RKO (cell line): ENCODE results near the gene DLST.

Source experiments
- DNase-seq: peaks from one replicate; pipeline ENCODE4 v3.0.0-alpha.2; 2016; ENCODE audit warnings: low spot score

DLST gene

DNA sequence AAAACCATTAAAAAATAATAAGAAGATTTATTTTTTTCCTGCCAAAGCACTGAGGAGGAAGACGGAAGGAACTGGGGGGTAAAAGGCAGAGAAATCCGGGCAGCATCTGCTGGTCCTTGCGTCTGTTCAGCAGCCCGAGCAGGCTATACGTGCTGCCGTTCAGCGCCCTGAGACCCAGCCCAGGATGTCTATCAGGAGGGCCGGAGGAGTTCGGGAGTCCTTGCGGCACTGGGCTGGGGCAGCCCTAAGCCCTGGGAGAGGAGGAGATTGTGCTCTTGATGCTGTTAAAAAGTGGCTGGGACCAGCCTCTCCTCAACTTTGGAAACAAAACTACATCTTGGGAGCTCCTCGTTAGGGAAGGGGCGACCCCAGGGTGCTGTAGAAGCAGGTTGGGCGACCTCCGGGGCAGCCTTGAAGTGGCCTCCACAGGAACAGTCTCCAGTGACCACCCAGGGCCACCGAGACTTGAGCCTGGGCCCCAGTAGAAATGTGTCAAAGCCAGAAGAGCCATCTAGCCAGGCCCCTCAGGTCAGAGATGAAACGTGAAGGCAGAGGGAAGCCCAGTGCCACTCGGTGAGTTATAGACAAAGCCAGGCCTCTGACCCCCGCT is 59.3 kb downstream of the DLST start:
- no peak for DNase-seq

DNA sequence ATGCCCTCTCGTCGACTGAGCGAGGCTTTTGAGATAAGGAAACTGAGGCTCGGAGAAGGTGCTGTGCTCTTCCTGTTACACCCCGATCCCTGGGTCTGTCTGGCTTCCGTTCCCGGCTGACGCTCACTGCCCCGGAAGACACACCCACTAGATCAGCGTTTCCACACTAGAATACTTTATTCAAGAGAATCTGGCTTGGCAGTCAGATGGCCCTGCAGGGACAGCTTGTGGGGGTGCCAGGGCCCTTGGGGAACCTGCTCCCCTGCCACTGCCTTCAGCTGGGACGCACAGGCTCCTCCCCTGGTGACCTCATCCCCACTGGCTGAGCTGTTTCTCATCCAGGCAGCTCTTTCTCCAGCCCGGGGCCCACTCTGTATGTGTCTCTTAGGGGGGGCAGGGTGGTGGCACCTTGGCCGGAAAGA is 60.0 kb downstream of the DLST start:
- no peak for DNase-seq

GRCh38 chr14:74942181-74942580 is 60.5 kb downstream of the DLST start:
- DNase-seq, result no peak

DNA sequence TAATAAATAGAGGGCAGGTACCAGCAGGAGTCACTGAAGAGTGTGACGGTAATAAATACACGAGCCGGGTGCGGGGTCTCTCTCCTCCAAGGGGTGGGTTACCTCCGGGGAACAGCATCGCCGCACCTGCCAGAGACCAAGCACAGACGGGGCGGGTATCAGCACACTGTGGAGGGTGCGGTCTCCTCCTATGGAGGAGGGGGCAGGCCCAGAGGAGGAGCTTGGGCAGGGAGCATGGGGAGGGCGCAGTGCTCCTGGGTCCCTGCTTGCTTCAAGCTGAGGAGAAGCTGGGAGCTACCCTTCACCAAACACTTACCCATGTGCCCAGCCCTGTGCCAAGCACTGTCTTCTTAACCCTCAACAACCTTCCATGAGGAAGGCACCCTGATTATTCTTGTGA is 60.9 kb downstream of the DLST start:
- DNase-seq, result no peak

DNA sequence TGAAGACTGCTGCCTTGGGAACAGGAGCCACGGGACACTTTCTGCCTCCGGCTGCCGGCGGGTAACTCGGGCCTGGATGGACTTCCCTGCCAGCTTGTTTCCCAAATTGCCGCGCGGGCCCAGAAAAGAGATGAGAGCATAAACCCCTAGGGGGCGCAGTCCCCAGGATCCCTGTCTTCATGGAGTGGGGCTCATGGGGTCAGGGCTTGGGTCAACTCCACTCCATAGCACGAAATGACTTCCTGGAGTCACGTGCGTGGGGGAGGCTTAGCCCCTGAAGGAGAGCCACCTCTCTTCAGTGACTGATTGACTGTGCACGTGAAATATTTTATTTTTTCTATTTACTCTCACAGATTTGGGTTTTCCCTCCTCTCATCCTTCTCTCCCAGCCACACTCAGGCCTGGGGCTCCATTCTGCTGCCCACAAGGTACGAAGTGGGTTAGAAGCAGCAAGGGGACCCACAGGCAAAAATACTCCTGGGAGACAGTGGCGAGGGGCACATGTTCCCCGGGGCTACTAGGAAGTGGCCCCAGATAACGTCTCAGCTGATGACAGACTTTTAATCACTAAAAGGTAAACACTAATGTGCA is 63.6 kb downstream of the DLST start:
- no peak for DNase-seq

- DNase-seq, result peak; percentile 67
Observed at GRCh38 chr14:74945852-74946658, 64.3 kb downstream of the DLST start.

DNA sequence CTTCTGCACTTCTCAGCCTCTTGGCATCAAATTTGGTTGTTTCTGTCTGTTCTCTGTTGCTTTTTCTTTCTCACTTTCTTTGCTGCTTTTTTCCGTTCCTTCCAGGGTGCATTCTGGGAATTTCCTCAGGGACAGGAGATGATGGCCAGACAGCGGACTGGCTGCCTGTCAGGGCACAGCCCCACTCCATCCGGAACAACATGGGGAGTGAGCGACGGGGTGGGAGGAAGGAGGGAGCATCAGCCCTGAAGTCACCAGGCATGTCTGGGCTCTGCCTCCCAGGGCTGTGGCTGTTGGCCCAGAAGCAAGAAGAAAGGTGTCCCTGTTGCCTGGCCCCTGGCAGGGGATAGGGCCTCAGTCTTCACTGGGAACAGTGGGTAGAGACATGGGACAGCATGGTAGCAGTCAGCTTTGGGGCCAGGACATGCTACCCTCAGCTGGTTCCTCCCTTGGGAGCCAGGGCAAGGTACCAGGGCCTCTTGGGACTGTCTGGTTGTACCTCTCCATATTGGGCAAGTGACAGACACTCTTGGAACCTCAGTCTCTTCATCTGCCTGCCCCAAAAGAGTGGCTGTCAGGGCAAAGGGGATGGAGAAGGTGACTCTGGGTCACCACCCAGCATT is 65.1 kb downstream of the DLST start:
- DNase-seq, result no peak

DNA sequence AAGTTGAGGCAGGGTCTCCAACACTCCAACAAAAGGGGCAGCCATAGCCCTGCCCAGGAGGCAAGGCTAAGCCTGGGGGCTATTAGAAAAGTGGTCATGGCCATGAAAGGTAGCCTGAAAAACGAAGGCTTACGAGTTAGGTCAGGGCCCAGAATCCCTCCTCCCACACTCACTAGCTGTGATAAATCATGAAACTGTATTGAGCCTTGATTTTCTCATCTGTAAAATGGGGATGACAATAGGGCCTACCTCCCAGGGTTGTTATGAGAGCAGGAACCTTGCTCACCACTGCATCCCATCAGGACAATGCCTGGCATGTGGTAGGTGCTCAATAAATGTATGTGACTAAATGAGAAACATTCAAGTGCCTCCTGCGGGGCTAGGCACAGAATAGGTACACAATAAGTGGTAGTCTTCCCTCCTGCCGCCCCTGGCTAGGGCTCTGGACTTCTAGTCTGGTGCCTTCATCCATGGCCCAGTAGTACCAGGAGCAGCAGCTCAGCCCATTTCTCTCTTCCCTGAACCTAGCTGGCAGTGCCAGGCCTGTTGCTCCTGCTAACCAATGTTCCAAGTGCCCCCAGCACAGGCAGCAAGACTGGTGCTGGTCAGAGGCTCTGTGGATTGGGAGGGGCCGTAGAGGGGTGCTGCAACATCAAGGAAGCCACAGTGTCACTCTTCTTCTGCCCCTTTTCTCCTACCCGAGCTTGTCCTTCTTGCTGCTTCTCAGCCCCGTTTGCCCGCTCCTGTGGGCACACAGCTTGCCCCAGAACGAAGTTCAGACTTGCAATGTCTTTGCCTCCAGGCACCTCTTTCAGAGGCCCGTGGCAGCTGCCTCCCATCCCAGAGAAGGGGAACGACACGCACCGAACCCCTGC is 65.9 kb downstream of the DLST start:
- DNase-seq, result no peak

DNA sequence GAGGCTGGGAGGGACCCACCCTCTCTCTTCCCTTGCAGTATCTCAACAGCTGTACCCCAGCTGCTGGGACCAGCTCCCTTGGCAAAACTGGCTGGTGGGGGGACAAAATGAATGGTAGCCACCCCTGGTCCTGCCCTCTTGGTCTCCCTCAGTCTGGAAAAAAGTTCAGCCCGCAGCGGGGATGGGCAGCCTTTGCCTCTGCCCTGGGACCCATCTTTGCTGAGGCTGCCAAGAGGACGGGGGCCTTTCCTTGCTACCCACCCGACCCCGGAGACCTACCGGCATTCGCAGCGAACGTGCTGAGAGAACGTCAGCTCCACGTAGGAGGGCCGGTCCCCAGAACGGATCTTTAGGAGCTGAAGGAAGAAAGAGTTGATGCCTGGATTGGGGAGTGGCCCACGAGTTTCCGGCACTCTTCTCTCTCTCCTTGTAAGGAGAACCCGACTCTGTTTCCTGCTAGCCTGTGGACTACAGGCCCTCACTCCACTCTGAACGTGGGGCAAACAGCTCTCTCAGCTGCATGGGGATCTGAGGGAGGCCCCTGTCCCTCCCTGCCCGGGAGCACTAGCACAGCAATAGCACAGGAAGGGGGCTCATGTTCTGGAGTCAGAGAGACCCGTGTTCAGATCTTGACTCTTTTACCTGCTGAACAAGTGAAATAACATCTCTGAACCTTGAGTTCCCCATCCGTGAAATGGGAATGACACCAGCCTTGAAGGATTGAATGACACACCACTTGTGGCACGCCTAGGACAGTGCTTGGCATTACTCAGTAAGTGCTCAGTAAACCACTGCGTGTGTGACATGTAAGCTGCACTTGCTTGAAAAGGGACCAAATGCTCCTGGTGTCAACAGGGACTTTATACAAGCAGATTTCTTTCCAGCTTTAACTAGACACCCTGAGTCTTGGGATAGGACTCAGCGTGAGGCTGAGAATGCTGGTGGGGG is 66.8 kb downstream of the DLST start:
- DNase-seq, result no peak

GRCh38 chr14:74949191-74949601 is 67.5 kb downstream of the DLST start:
- DNase-seq, result no peak

DNA sequence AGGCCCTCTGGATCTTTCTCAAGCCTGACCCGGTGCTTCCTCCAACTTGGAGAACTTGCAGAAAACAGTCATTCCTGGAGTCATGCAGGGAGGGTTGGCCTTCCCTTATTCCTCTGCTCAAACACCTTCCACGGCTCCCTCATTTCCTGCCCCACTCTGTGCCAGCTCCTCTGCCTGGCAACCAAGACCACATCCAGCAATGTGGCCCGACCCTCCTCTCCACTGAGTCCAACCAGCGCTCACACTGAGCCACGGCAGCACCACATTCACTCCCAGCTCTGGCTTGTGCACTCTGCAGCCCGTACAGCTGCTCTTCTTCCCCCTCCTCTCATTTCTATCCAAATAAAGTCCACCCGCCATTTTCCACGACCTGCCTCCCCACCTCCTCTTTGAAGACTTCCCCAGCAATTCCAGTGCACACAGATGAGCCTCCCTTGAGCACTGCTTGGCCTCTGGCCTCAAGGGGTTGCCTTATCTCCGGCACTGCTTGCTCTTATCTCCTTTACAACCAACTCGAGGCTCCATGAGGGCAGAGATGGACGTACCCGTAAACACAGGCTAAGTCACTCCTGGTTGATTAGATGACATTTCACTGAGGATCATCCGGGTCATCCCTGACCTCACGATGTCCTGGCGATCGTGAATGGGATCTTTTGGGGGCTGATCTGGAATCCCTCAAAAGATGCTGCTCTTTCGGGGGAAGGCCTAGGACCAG is 68.3 kb downstream of the DLST start:
- DNase-seq, result no peak

DNA sequence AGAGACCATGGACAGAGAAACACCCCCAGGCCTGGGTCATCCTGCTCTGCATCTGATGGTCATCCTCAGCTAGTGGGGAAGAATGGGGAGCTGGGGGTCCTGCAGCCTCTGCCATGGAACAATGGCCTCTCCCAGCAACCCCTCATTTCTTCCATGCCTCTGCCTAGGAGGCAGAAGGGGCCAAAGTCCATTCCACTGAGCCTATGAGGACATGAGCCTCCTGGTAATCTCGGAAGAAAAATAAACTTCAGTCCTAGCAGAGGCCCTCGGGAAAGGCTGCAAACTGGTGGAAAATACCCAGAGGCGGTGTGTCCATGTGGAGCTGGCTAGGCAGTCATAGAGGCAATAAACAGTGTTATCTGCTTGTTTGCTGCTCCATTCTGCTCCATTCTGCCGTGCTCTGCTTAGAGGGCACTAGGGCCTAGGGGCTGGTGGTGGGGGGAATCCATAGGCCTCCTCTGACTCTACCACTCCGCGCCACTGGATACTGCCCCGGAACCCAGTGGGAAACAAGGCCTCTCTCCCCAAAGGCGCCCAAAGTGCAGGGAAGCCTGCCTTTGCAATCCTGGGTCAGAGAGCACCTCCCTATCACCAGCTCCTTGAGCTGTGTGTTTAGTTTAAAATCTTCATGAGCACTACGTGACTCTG is 69.2 kb downstream of the DLST start:
- DNase-seq, result no peak

DNA sequence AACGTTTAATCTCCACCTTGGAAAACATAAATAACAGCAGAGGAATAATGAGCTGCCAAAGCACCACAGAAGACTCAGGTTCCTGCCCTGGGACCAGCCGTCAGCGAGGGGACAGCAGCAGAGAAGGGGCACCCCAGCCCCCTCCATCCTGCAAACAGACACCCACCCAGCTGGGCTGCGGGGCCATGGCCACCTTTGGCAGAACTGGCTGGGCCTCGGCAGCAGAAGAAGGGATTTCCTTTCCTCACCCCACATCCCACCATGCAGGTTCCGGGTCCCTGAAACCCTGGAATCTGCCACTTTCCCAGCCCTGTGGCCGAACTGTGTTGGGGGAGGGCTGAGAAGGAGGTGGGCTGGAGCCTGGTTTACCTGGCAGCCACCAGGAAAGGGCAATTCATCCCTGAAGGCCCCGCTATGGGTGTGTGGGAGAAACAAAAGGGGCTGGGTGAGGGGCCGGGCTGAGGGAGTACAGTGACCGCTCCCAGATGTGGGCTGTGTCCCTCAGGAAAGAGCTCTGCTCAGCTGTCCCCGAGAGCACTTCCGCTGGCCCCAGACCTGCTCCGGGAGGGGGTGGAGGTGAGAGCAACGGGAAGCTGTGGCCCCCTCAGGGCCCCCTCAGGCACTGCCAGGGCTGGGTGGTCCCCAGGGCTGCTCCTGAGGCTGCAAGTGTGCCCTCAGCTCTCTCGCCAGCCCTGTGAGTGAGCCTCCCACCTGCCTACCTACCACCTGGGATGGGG is 69.9 kb downstream of the DLST start:
- DNase-seq, result no peak

GRCh38 chr14:74952180-74952665 is 70.5 kb downstream of the DLST start:
- no peak for DNase-seq

- DNase-seq, result no peak
Observed at GRCh38 chr14:74952697-74953484, 71.2 kb downstream of the DLST start.
